Cardiac muscle cell (in vitro differentiated cells and primary cell): ENCODE data around the gene OR4P4. TPM values are rescaled to one million over a fixed set of nuclear protein-coding genes. Genes with fewer than 3 reads are reported as not detected.

Source experiments
- DNase-seq, 2 donors: peaks; one replicate each; pipeline versions ENCODE4 v3.0.0 to v3.0.0-alpha.2; 2010 to 2017; ENCODE audit warnings: low read depth in 1 of 2, low spot score in 1 of 2
- H3K27ac ChIP-seq: fragments of 200-600 bp; sonication (generic); 2 replicates; pipeline ENCODE4 v1.5.1; 2016
- H3K27me3 ChIP-seq: fragments of 200-600 bp; sonication (generic); 2 replicates; pipeline ENCODE4 v1.6.0; 2016; ENCODE audit warnings: control low read depth
- H3K36me3 ChIP-seq: fragments of 200-600 bp; sonication (generic); 2 replicates; pipeline ENCODE4 v1.5.1; 2016; ENCODE audit warnings: control low read depth
- H3K4me1 ChIP-seq: fragments of 200-600 bp; sonication (generic); 2 replicates; pipeline ENCODE4 v1.8.1; 2017; ENCODE audit warnings: low read depth, mild to moderate bottlenecking, mixed run types
- H3K4me3 ChIP-seq: fragments of 200-600 bp; sonication (generic); 2 replicates; pipeline ENCODE4 v1.5.1; 2016; ENCODE audit warnings: mild to moderate bottlenecking
- H3K9me3 ChIP-seq: fragments of 200-600 bp; sonication (generic); 2 replicates; pipeline ENCODE4 v1.5.1; 2017; ENCODE audit warnings: low read depth, mild to moderate bottlenecking, control low read depth
- CTCF ChIP-seq: IDR thresholded peaks from 2 replicates; pipeline ENCODE4 v1.5.1; 2012; ENCODE audit warnings: low read depth, mild to moderate bottlenecking, low read length
- polyA plus RNA-seq: library from polyadenylated mRNA; unstranded; fragments of >200 nt; fragmentation: Nextera tagmentation; extraction: Ambion mirVana; gene quantifications from 2 replicates; pipeline ENCODE4 v1.2.1, GENCODE V29; 2016
- total RNA-seq: library from RNA; depleted of rRNA; stranded (reverse); fragments of >200 nt; gene quantifications from 2 replicates; pipeline ENCODE4 v1.2.3, GENCODE V29; 2016

The OR4P4 gene
- total and polyA plus RNA-seq, 2 experiments from 2014 or later, result not detected

DNA sequence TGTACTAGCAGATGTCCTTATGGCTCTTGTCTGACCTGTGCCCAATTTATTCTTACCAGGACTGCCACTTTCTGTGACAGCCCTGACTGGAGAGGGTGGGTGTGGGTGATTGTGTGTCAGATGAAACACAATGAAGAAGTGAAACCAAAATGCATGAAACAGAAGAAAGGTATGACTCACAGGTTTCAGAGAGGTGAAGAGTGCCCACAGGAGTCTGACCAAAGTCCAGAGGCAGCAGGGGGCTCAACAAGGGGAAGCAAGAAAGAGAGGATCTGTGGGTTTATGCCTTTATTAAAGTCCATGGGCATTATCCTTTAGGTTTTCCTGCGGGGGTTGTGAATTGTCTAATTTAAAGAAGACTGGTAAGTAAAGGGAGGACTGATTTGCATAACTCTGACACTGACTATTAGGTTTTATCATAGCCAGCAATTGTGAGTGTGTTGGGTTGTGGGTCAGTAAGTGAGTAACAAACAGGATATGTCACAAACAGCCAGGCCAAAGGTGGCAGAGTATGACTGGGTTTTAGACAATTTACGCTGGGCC lies 23.2 kb downstream of the OR4P4 start:
- Histone ChIP-seq H3K9me3 (peaks cover 10% of the 10 kb centered on the region), H3K4me1 (no peaks in the 10 kb centered on the region), H3K27ac (no peak overlapping the region), H3K4me3 (no peak overlapping the region), H3K36me3 (no peaks in the 10 kb centered on the region), H3K27me3 (no peaks in the 10 kb centered on the region)
- DNase-seq, result no peak
- TF ChIP-seq CTCF, result no peak

DNA sequence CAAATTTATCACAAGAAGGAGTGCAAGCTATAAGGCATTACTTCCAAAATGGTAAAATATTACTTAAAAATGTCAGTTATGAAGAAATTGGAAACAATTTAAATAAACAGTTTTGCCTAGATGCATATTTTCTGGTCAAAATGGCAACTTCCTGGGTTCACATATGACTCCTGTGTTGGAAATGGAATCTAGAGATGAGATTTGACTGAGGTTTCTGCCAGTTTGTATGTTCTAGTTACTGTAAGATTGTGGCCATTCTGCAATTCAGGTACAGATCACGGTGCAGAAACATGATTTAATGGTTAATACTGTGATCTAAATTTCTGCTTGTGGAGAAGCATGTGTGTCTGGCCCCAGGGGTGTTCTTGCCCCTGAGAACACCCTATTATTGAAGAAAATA lies 23.7 kb downstream of the OR4P4 start:
- no peak for TF ChIP-seq CTCF
- DNase-seq, result no peak

DNA sequence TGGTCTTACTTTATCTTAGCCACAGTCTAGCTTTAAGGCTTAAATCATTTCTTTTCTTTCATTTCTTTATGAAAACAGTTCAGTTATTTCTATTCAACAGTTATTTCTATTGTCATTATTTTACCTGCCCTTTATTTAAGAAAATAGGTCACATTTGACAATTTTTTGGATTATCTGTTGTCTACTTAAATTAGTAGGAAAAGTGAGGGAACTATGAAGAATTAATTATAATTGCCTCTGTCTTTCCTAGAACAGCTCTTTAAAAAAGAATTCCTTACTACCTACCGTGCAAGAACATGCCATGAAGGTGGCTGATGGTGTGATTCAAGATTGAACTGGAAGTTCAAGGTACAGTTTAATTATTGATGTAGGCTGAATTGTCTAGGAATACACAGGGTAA lies 27.0 kb downstream of the OR4P4 start, which contains the start of gene OR4C6:
TSS of gene OR4C6 (plus strand) at position 301 of the 400 bp plus-strand sequence. CDS start 2,966 bp downstream, outside the sequence.
- Histone ChIP-seq H3K9me3 (peaks cover 6% of the 10 kb centered on the region), H3K36me3 (no peaks in the 10 kb centered on the region), H3K4me3 (no peak within 1 kb of the TSS), H3K27ac (no peak within 1 kb of the TSS), H3K27me3 (no peaks in the 10 kb centered on the region), H3K4me1 (no peaks in the 10 kb centered on the region)
- no peak for DNase-seq
- no peak for TF ChIP-seq CTCF

More for the DNA sequence above, 23.7 kb downstream of the OR4P4 start:
- H3K27ac ChIP-seq, result no peak overlapping the region
- H3K36me3 ChIP-seq, result no peaks in the 10 kb centered on the region
- peaks cover 10% of the 10 kb centered on the region for H3K9me3 ChIP-seq
- H3K4me1 ChIP-seq, result no peaks in the 10 kb centered on the region
- H3K4me3 ChIP-seq, result no peak overlapping the region
- no peaks in the 10 kb centered on the region for H3K27me3 ChIP-seq

DNA sequence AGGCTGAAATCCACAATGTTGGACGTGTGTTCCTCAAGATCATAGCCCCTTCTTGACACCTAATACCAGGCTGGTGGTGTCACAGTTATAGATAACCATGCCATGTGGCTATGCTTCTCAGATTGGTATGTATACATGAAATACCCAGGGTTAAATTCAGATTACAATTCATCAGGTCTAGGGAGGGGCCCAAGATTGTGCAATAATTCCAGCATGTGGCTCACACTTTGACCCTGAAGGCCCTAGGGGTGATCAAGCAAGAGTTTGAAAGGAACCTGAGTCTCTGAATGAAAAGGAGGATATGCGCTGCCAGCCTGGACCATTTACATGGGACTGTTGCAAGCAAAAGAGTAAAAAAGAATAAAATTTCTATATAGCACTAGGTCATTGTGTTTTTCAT lies 34.5 kb downstream of the OR4P4 start:
- DNase-seq, result no peak
- TF ChIP-seq CTCF, result no peak
- H3K9me3 ChIP-seq, result peaks cover 3% of the 10 kb centered on the region
- H3K27me3 ChIP-seq, result no peaks in the 10 kb centered on the region
- H3K27ac ChIP-seq, result no peak overlapping the region
- H3K36me3 ChIP-seq, result no peaks in the 10 kb centered on the region
- H3K4me1 ChIP-seq, result no peaks in the 10 kb centered on the region
- no peak overlapping the region for H3K4me3 ChIP-seq

DNA sequence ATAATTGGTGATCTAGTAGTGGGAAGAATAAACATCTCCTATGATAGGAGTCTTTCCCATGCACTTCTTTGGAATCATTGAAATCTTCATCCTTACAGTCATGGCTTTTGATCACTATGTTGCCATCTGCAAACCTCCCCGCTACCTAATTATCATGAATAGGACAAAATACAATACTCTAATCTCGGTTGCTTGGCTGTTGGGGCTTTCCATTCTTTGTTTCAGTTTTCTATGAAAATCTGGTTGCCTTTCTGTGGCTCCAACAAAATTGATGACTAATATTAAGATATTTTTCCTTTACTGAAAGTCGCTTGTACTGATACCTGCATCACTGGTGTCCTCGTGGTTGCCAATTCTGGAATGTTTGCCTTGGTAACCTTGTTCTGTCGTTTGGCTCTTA lies 38.9 kb downstream of the OR4P4 start:
- DNase-seq, result no peak

More for the DNA sequence above, 38.9 kb downstream of the OR4P4 start:
- no peak for TF ChIP-seq CTCF
- no peaks in the 10 kb centered on the region for H3K36me3 ChIP-seq
- no peak overlapping the region for H3K4me3 ChIP-seq
- H3K27ac ChIP-seq, result no peak overlapping the region
- no peaks in the 10 kb centered on the region for H3K27me3 ChIP-seq
- H3K9me3 ChIP-seq, result no peaks in the 10 kb centered on the region
- H3K4me1 ChIP-seq, result no peaks in the 10 kb centered on the region

Other genes starting within 250 kb of the OR4P4 start
- gene OR4C15, start 80.6 kb upstream of the OR4P4 start, total RNA-seq, result not detected in 2 replicates
- gene OR4C15, start 80.6 kb upstream of the OR4P4 start, polyA plus RNA-seq, result not detected in 2 replicates
- not detected in 2 replicates for gene OR4C16, start 63.0 kb upstream of the OR4P4 start, total RNA-seq
- not detected in 2 replicates for gene OR4C16, start 63.0 kb upstream of the OR4P4 start, polyA plus RNA-seq
- gene OR4C11, start 27.5 kb upstream of the OR4P4 start, total RNA-seq, result not detected in 2 replicates
- not detected in 2 replicates for gene OR4C11, start 27.5 kb upstream of the OR4P4 start, polyA plus RNA-seq
- gene OR4S2, start 13.2 kb downstream of the OR4P4 start, total RNA-seq, result not detected in 2 replicates
- gene OR4S2, start 13.2 kb downstream of the OR4P4 start, polyA plus RNA-seq, result not detected in 2 replicates
- gene OR4C6, start 27.1 kb downstream of the OR4P4 start, total RNA-seq, result not detected in 2 replicates
- gene OR4C6, start 27.1 kb downstream of the OR4P4 start, polyA plus RNA-seq, result not detected in 2 replicates
- gene OR5D13, start 138.3 kb downstream of the OR4P4 start, total RNA-seq, result not detected in 2 replicates
- gene OR5D13, start 138.3 kb downstream of the OR4P4 start, polyA plus RNA-seq, result not detected in 2 replicates
- not detected in 2 replicates for gene OR5D14, start 160.4 kb downstream of the OR4P4 start, total RNA-seq
- not detected in 2 replicates for gene OR5D14, start 160.4 kb downstream of the OR4P4 start, polyA plus RNA-seq
- not detected in 2 replicates for gene OR5L1, start 176.3 kb downstream of the OR4P4 start, total RNA-seq
- not detected in 2 replicates for gene OR5L1, start 176.3 kb downstream of the OR4P4 start, polyA plus RNA-seq
- not detected in 2 replicates for gene OR5D18, start 184.5 kb downstream of the OR4P4 start, total RNA-seq
- gene OR5D18, start 184.5 kb downstream of the OR4P4 start, polyA plus RNA-seq, result not detected in 2 replicates
- not detected in 2 replicates for gene OR5L2, start 192.1 kb downstream of the OR4P4 start, total RNA-seq
- gene OR5L2, start 192.1 kb downstream of the OR4P4 start, polyA plus RNA-seq, result not detected in 2 replicates
- gene OR5D16, start 203.6 kb downstream of the OR4P4 start, total RNA-seq, result not detected in 2 replicates
- not detected in 2 replicates for gene OR5D16, start 203.6 kb downstream of the OR4P4 start, polyA plus RNA-seq
- not detected in 2 replicates for gene TRIM51, start 248.2 kb downstream of the OR4P4 start, total RNA-seq
- not detected in 2 replicates for gene TRIM51, start 248.2 kb downstream of the OR4P4 start, polyA plus RNA-seq